ENCODE results near the gene DNAJC5G.
A peak's percentile ranks its signal among the peaks of the same experiment; 100 is the strongest.

DNAJC5G gene

DNA sequence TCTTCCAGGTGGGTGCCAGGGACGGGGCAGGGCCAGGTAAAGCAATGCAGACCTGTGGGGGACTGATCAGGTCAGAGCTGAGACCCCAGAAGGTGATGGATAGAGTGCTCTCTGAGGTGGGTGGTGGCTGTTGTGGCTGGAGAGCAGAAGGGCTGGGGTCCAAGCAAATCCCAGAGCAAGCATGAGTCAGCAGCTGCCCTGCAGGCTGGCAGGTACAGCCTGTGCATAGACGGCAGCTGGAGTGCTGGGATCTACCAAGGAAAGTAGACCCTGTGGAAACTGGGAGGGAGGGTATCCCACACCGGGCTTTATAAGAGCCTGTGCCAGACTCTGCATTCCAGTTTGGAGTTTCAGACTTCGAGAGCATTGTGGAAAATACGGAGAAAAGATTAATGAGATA, 7.7 kb downstream of the DNAJC5G start:
- H3K4me2 ChIP-seq (ENCODE audit: insufficient read depth, low read length) = no peak overlapping the region
- no peak overlapping the region for H2AFZ ChIP-seq (ENCODE audit: low read depth, low read length)
- DNase-seq = no peak

DNA sequence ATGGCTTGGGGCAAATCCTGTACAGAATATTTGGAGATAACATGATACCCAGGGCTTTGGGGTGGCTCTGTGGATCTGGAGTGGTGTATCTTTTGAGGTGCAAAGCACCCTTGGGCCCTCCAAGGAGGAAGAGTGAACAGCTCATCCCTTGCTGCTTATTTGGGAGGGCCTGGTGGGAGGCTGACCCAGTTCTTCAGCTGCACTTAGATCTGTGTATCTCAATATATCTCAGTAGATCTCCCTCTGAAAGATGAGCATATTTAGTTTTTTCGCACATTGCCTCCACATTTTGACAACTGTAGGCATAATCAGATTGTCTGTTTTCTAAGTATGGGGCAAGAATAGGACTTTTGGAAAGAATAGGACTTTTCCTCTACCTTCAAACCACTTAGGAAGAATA, 9.8 kb downstream of the DNAJC5G start:
- Histone ChIP-seq H3K9ac (ENCODE audit: low read depth, low read length) (no peak overlapping the region), H3K27ac (ENCODE audit: low read length) (no peak overlapping the region), H3K4me1 (ENCODE audit: insufficient read depth, low read length) (peaks cover 3% of the 10 kb centered on the region; the same call in 1 of the 2 replicates), H3K36me3 (ENCODE audit: insufficient read depth, low read length) (no peaks in the 10 kb centered on the region), H3K4me3 (ENCODE audit: low read depth in 1 of 2, low read length in 2 of 2) (no peak overlapping the region), H3K4me2 (ENCODE audit: insufficient read depth, low read length) (no peak overlapping the region), H3K9me3 (ENCODE audit: insufficient read depth, low read length, severe bottlenecking) (no peaks in the 10 kb centered on the region), H4K20me1 (ENCODE audit: insufficient read depth, low read length) (no peaks in the 10 kb centered on the region), H3K79me2 (ENCODE audit: insufficient read depth, low read length) (no peaks in the 10 kb centered on the region), H2AFZ (ENCODE audit: low read depth, low read length) (no peak overlapping the region), H3K27me3 (ENCODE audit: insufficient read depth, low read length, poor library complexity) (peaks cover 51% of the 10 kb centered on the region)
- no peak for DNase-seq
- ATAC-seq (ENCODE audit: insufficient read depth, low read depth) = no peak
- no peak for TF ChIP-seq EZH2 (IDR thresholded peaks at IDR 0.05; ENCODE audit: borderline replicate concordance, low read depth, low read length, severe bottlenecking)
- TF ChIP-seq, protein P1, sequence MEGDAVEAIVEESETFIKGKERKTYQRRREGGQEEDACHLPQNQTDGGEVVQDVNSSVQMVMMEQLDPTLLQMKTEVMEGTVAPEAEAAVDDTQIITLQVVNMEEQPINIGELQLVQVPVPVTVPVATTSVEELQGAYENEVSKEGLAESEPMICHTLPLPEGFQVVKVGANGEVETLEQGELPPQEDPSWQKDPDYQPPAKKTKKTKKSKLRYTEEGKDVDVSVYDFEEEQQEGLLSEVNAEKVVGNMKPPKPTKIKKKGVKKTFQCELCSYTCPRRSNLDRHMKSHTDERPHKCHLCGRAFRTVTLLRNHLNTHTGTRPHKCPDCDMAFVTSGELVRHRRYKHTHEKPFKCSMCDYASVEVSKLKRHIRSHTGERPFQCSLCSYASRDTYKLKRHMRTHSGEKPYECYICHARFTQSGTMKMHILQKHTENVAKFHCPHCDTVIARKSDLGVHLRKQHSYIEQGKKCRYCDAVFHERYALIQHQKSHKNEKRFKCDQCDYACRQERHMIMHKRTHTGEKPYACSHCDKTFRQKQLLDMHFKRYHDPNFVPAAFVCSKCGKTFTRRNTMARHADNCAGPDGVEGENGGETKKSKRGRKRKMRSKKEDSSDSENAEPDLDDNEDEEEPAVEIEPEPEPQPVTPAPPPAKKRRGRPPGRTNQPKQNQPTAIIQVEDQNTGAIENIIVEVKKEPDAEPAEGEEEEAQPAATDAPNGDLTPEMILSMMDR (IDR thresholded peaks at IDR 0.05; ENCODE audit: borderline replicate concordance, extremely low read depth, low read length, poor library complexity, severe bottlenecking) = no peak

More for the DNA sequence above, 7.7 kb downstream of the DNAJC5G start:
- Histone ChIP-seq H3K4me1 (ENCODE audit: insufficient read depth, low read length) (peaks cover 8% of the 10 kb centered on the region; the same call in 1 of the 2 replicates), H3K27me3 (ENCODE audit: insufficient read depth, low read length, poor library complexity) (peaks cover 38% of the 10 kb centered on the region), H3K9ac (ENCODE audit: low read depth, low read length) (no peak overlapping the region), H4K20me1 (ENCODE audit: insufficient read depth, low read length) (no peaks in the 10 kb centered on the region), H3K9me3 (ENCODE audit: insufficient read depth, low read length, severe bottlenecking) (no peaks in the 10 kb centered on the region), H3K4me3 (ENCODE audit: low read depth in 1 of 2, low read length in 2 of 2) (no peak overlapping the region), H3K36me3 (ENCODE audit: insufficient read depth, low read length) (no peaks in the 10 kb centered on the region), H3K79me2 (ENCODE audit: insufficient read depth, low read length) (no peaks in the 10 kb centered on the region), H3K27ac (ENCODE audit: low read length) (no peak overlapping the region)
- TF ChIP-seq, protein P1 (IDR thresholded peaks at IDR 0.05; ENCODE audit: borderline replicate concordance, extremely low read depth, low read length, poor library complexity, severe bottlenecking) = no peak
- peak; percentile 26 for TF ChIP-seq EZH2 (IDR thresholded peaks at IDR 0.05; ENCODE audit: borderline replicate concordance, low read depth, low read length, severe bottlenecking)
- ATAC-seq (ENCODE audit: insufficient read depth, low read depth) = no peak

DNA sequence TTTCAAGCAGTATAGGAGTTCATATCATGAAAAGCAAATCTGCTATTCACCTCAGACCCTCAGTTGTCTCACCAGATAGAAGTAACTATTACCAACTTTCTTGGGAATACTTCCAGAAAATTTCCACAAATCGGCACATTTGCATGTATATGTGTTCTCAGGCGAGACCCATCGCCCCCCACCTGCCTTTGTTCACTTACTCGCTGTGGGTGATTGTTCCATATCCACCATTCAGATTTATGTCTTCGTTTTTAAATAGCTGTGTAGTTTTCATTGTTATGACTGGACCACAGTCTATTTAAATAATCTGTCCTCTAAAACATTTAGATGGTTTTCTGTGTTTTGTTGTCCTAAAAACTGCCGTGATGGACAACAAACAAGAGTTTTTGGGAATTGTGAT, 10.2 kb downstream of the DNAJC5G start:
- Histone ChIP-seq H3K27me3 (ENCODE audit: insufficient read depth, low read length, poor library complexity) (peaks cover 51% of the 10 kb centered on the region), H3K36me3 (ENCODE audit: insufficient read depth, low read length) (no peaks in the 10 kb centered on the region), H3K79me2 (ENCODE audit: insufficient read depth, low read length) (no peaks in the 10 kb centered on the region), H3K9ac (ENCODE audit: low read depth, low read length) (no peak overlapping the region), H3K4me3 (ENCODE audit: low read depth in 1 of 2, low read length in 2 of 2) (no peak overlapping the region), H3K4me2 (ENCODE audit: insufficient read depth, low read length) (no peak overlapping the region), H3K4me1 (ENCODE audit: insufficient read depth, low read length) (no peaks in the 10 kb centered on the region), H3K27ac (ENCODE audit: low read length) (no peak overlapping the region), H2AFZ (ENCODE audit: low read depth, low read length) (no peak overlapping the region), H4K20me1 (ENCODE audit: insufficient read depth, low read length) (no peaks in the 10 kb centered on the region), H3K9me3 (ENCODE audit: insufficient read depth, low read length, severe bottlenecking) (no peaks in the 10 kb centered on the region)
- DNase-seq (no peak), ATAC-seq (ENCODE audit: insufficient read depth, low read depth) (no peak)
- no peak for TF ChIP-seq EZH2 (IDR thresholded peaks at IDR 0.05; ENCODE audit: borderline replicate concordance, low read depth, low read length, severe bottlenecking)
- TF ChIP-seq, protein P1 (IDR thresholded peaks at IDR 0.05; ENCODE audit: borderline replicate concordance, extremely low read depth, low read length, poor library complexity, severe bottlenecking) = no peak

DNA sequence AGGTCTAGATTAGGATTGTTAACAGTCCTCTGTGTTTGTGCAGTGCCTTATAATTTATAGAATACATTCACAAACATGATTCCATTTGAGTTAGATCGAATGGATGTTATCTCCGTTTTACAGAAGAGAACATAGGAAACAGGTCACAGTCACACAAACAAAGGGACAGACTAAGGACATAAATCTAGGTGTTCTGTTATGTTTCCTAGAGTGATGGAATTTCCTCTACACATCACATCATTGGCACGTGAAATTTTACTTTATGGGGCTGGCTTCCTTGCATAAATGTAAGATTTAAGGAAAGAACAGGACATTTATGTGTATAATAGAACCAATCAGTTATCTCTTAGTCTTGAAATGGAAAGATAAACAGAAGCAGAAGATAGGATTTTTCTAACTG, 13.4 kb downstream of the DNAJC5G start:
- no peaks in the 10 kb centered on the region for H3K36me3 ChIP-seq (ENCODE audit: insufficient read depth, low read length)
- no peak overlapping the region for H3K9ac ChIP-seq (ENCODE audit: low read depth, low read length)
- H4K20me1 ChIP-seq (ENCODE audit: insufficient read depth, low read length) = no peaks in the 10 kb centered on the region
- no peaks in the 10 kb centered on the region for H3K79me2 ChIP-seq (ENCODE audit: insufficient read depth, low read length)
- TF ChIP-seq EZH2 (IDR thresholded peaks at IDR 0.05; ENCODE audit: borderline replicate concordance, low read depth, low read length, severe bottlenecking) = no peak
- TF ChIP-seq, protein P1 (IDR thresholded peaks at IDR 0.05; ENCODE audit: borderline replicate concordance, extremely low read depth, low read length, poor library complexity, severe bottlenecking) = no peak
- H3K4me3 ChIP-seq (ENCODE audit: low read depth in 1 of 2, low read length in 2 of 2) = no peak overlapping the region
- H3K4me2 ChIP-seq (ENCODE audit: insufficient read depth, low read length) = no peak overlapping the region
- ATAC-seq (ENCODE audit: insufficient read depth, low read depth) = no peak
- H3K27ac ChIP-seq (ENCODE audit: low read length) = no peak overlapping the region
- H3K27me3 ChIP-seq (ENCODE audit: insufficient read depth, low read length, poor library complexity) = peaks cover 52% of the 10 kb centered on the region
- H2AFZ ChIP-seq (ENCODE audit: low read depth, low read length) = no peak overlapping the region
- no peak for DNase-seq
- no peaks in the 10 kb centered on the region for H3K4me1 ChIP-seq (ENCODE audit: insufficient read depth, low read length)
- H3K9me3 ChIP-seq (ENCODE audit: insufficient read depth, low read length, severe bottlenecking) = no peaks in the 10 kb centered on the region
